OCI-LY3 (cell line): Measurements from ENCODE around the gene MAP6.

Experiments
- H2AFZ ChIP-seq: fragments of 200-600, 300-600 bp; shearing (Covaris generic); 2 replicates; pipeline ENCODE4 v1.6.0; 2014; ENCODE audit warnings: antibody characterized with exemption, low read depth, low read length
- H3K27ac ChIP-seq: fragments of 200-600, 300-600 bp; sonication (generic); 2 replicates; pipeline ENCODE4 v1.5.1; 2014; ENCODE audit warnings: mild to moderate bottlenecking, low read length, moderate library complexity, mixed read lengths
- H3K27me3 ChIP-seq: fragments of 200-600, 300-600 bp; sonication (generic); 2 replicates; pipeline ENCODE4 v1.6.1; 2014; ENCODE audit warnings: low read depth, low read length, mixed read lengths
- H3K36me3 ChIP-seq: fragments of 200-600, 300-600 bp; sonication (generic); replicated peaks from 2 replicates; pipeline ENCODE3; 2014; ENCODE audit warnings: low read depth, low read length, mixed read lengths
- H3K4me1 ChIP-seq: fragments of 300-600, 200-600 bp; sonication (generic); 2 replicates; pipeline ENCODE4 v1.6.1; 2014; ENCODE audit warnings: low read length, mixed read lengths
- H3K4me2 ChIP-seq: fragments of 200-600, 300-600 bp; sonication (generic); 2 replicates; pipeline ENCODE4 v1.6.1; 2014; ENCODE audit warnings: low read length, mixed read lengths
- H3K4me3 ChIP-seq: fragments of 300-600, 200-600 bp; sonication (generic); 2 replicates; pipeline ENCODE4 v1.5.1; 2014; ENCODE audit warnings: antibody characterized with exemption, mild to moderate bottlenecking, low read length, moderate library complexity
- H3K79me2 ChIP-seq: fragments of 300-600, 200-600 bp; shearing (Covaris generic); 2 replicates; pipeline ENCODE4 v1.6.1; 2014; ENCODE audit warnings: mild to moderate bottlenecking, low read length, mixed read lengths
- H3K9ac ChIP-seq: fragments of 300-600, 200-600 bp; shearing (Covaris generic); 2 replicates; pipeline ENCODE4 v1.6.0; 2014; ENCODE audit warnings: mild to moderate bottlenecking, low read length, moderate library complexity
- H3K9me3 ChIP-seq: fragments of 200-600, 300-600 bp; shearing (Covaris generic); 2 replicates; pipeline ENCODE4 v1.6.1; 2014; ENCODE audit warnings: low read length, mixed read lengths; ENCODE audit not compliant: insufficient read depth
- H4K20me1 ChIP-seq: fragments of 200-600, 300-600 bp; sonication (generic); 2 replicates; pipeline ENCODE4 v1.6.1; 2016; ENCODE audit warnings: low read length, mixed read lengths; ENCODE audit not compliant: insufficient read depth
- EZH2phosphoT487 ChIP-seq: fragments of 200-600 bp; shearing (Covaris generic); IDR thresholded peaks from 2 replicates; pipeline ENCODE4 v1.6.1; 2018; ENCODE audit warnings: antibody characterized with exemption, mixed run types, low read depth
- TF ChIP-seq, protein P1 (sequence below): fragments of 200-600, 300-600 bp; sonication (generic); IDR thresholded peaks from 2 replicates; pipeline ENCODE4 v1.5.1; 2014; ENCODE audit warnings: antibody characterized with exemption, low read length, low read depth

The MAP6 gene

DNA sequence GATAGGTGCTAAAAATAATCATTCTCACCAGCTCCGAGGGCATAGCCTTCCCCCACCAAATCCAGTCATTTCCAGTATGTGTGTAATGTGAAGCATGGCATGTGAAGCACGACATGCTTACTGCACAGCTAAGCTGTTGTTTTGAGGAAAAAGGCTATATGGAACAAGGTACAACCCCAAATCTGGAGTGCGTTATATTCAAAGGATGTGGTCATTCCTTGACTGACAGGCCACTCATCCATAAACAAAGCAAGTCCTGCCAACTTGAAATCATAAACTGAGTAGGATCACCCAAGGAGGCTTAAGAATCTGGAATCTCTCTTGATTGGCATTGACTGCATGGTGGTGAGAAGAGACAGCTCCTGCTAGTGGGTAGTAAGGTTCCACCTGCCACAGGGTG is 3.7 kb downstream of the MAP6 start:
- Histone ChIP-seq H3K27me3 (no peaks in the 10 kb centered on the region), H4K20me1 (no peaks in the 10 kb centered on the region), H3K9me3 (no peaks in the 10 kb centered on the region), H3K27ac (no peak overlapping the region), H3K4me3 (no peak overlapping the region), H3K79me2 (no peaks in the 10 kb centered on the region), H3K4me1 (peaks cover 5% of the 10 kb centered on the region), H3K36me3 (no peaks in the 10 kb centered on the region), H3K9ac (no peak overlapping the region), H3K4me2 (no peak overlapping the region), H2AFZ (no peak overlapping the region)
- TF ChIP-seq, protein P1, sequence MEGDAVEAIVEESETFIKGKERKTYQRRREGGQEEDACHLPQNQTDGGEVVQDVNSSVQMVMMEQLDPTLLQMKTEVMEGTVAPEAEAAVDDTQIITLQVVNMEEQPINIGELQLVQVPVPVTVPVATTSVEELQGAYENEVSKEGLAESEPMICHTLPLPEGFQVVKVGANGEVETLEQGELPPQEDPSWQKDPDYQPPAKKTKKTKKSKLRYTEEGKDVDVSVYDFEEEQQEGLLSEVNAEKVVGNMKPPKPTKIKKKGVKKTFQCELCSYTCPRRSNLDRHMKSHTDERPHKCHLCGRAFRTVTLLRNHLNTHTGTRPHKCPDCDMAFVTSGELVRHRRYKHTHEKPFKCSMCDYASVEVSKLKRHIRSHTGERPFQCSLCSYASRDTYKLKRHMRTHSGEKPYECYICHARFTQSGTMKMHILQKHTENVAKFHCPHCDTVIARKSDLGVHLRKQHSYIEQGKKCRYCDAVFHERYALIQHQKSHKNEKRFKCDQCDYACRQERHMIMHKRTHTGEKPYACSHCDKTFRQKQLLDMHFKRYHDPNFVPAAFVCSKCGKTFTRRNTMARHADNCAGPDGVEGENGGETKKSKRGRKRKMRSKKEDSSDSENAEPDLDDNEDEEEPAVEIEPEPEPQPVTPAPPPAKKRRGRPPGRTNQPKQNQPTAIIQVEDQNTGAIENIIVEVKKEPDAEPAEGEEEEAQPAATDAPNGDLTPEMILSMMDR: no peak

DNA sequence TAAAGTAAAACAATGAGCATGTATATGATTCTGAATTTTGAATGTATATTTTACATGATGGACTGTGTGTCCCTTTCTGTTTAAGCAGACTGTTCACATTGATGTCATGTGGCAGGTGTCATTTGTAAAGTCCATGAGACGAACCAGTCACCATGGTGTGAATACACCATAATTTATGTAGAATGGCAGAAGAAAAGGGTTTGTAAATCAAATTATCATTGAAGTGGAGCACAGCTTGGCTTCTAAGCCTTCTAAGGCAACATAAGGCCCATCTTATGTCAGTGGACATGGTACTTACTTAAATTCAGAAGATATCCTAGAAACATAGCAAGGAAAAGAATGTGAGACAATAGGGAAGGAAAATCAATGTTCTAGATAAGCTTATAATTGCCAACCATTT is 4.4 kb downstream of the MAP6 start:
- TF ChIP-seq, protein P1: no peak
- TF ChIP-seq EZH2phosphoT487: no peak
- Histone ChIP-seq H3K36me3 (no peaks in the 10 kb centered on the region), H2AFZ (no peak overlapping the region), H3K4me3 (no peak overlapping the region), H3K27ac (no peak overlapping the region), H3K9ac (no peak overlapping the region), H3K9me3 (no peaks in the 10 kb centered on the region), H4K20me1 (no peaks in the 10 kb centered on the region), H3K4me2 (no peak overlapping the region), H3K27me3 (no peaks in the 10 kb centered on the region), H3K79me2 (no peaks in the 10 kb centered on the region), H3K4me1 (peaks cover 8% of the 10 kb centered on the region)

DNA sequence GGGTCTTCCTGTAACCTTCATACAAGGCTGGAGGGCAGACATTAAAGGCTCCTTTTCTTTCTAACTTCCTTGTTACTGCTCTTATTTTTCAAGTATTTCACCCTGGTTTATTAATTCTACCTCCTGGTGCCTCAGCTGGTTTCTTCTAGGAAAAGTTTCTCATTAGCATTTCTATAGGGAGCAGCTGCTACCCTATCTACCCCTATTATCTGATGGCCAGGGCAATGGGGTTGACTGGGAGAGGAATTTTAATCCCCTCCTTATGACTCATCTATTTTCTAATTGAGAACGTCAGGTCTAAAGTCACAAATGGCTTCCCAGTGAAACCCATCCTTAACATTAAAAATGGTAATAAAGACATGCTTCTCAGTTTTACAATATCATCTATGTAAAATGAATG is 5.0 kb downstream of the MAP6 start:
- Histone ChIP-seq H3K4me2 (no peak overlapping the region), H3K9ac (no peak overlapping the region), H3K79me2 (no peaks in the 10 kb centered on the region), H3K4me1 (peaks cover 8% of the 10 kb centered on the region), H3K9me3 (no peaks in the 10 kb centered on the region), H3K4me3 (no peak overlapping the region), H3K27me3 (no peaks in the 10 kb centered on the region), H3K36me3 (no peaks in the 10 kb centered on the region), H4K20me1 (no peaks in the 10 kb centered on the region), H3K27ac (no peak overlapping the region), H2AFZ (no peak overlapping the region)
- TF ChIP-seq EZH2phosphoT487: no peak
- TF ChIP-seq, protein P1: no peak

DNA sequence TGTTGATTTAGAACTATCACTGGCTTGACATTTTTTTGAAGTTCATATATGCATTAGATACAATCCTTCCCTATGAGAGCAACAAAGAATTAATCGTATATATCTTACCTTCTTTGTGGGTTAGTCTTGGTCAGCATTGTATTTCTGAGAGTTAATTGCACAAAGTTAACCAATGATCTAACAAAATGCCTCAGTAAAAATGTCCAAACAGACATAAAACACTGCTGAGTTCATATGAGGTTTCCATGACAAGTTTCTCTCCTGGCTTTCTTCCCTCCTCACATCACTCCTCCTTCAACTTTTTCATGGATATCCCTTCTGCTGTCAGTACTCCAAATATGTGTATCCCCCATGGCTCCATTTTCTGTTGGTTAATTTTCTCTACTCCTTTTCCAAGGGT is 9.0 kb downstream of the MAP6 start:
- Histone ChIP-seq H3K79me2 (no peaks in the 10 kb centered on the region), H3K9ac (no peak overlapping the region), H3K36me3 (no peaks in the 10 kb centered on the region), H3K4me1 (peaks cover 10% of the 10 kb centered on the region), H3K4me3 (no peak overlapping the region), H4K20me1 (no peaks in the 10 kb centered on the region), H3K4me2 (no peak overlapping the region), H3K27me3 (no peaks in the 10 kb centered on the region), H3K9me3 (no peaks in the 10 kb centered on the region), H2AFZ (no peak overlapping the region), H3K27ac (no peak overlapping the region)
- TF ChIP-seq, protein P1: no peak
- no peak for TF ChIP-seq EZH2phosphoT487
